HepG2 (cell line): ENCODE measurements around the gene RMDN2. TPM values are rescaled to one million over a fixed set of nuclear protein-coding genes. Genes with fewer than 3 reads are reported as not detected.

Source experiments
- ARID3A ChIP-seq: IDR thresholded peaks from 2 replicates; pipeline ENCODE4 v1.6.1; 2012; ENCODE audit warnings: low read depth, low read length, improper control_type of control experiment
- ATF7-NPFF ChIP-seq: sonication (generic); formaldehyde crosslinking; IDR thresholded peaks from 2 replicates; pipeline ENCODE4 v1.8.1; 2023; ENCODE audit warnings: mild to moderate bottlenecking, low read depth, missing genetic modification reagents, moderate library complexity
- KLF15 ChIP-seq: sonication (generic); formaldehyde crosslinking; IDR thresholded peaks from 2 replicates; pipeline ENCODE4 v1.8.1; 2023; ENCODE audit warnings: borderline replicate concordance, mild to moderate bottlenecking, inconsistent platforms, missing genetic modification reagents, mixed read lengths
- MAZ ChIP-seq, 2 experiments: sonication (generic) in 1 of 2; formaldehyde crosslinking in 1 of 2; IDR thresholded peaks; 2 replicates each; pipeline versions ENCODE4 v1.5.0 to v1.6.1; 2012 to 2020; ENCODE audit warnings: low read depth in 2 of 2, mild to moderate bottlenecking in 2 of 2, borderline replicate concordance in 1 of 2, improper control_type of control experiment in 1 of 2, low read length in 1 of 2, missing genetic modification reagents in 1 of 2, moderate library complexity in 1 of 2
- MTERF4 ChIP-seq: sonication (generic); formaldehyde crosslinking; IDR thresholded peaks from 2 replicates; pipeline ENCODE4 v1.8.0; 2023; ENCODE audit warnings: mild to moderate bottlenecking, missing genetic modification reagents
- PATZ1 ChIP-seq: sonication (generic); formaldehyde crosslinking; IDR thresholded peaks from 2 replicates; pipeline ENCODE4 v1.4.0; 2020; ENCODE audit warnings: missing genetic modification reagents
- POLR2G ChIP-seq: fragments of 200-400 bp; formaldehyde crosslinking; IDR thresholded peaks from 2 replicates; pipeline ENCODE4 v1.6.1; 2018; ENCODE audit warnings: mild to moderate bottlenecking, low read depth, low read length, moderate library complexity
- RBAK ChIP-seq: sonication (generic); formaldehyde crosslinking; IDR thresholded peaks from 2 replicates; pipeline ENCODE4 v1.5.1; 2020; ENCODE audit warnings: mild to moderate bottlenecking, missing genetic modification reagents
- SIX1 ChIP-seq: sonication (generic); formaldehyde crosslinking; IDR thresholded peaks from 2 replicates; pipeline ENCODE4 v1.4.0; 2020; ENCODE audit warnings: missing genetic modification reagents, borderline replicate concordance
- SMC3 ChIP-seq: IDR thresholded peaks from 2 replicates; pipeline ENCODE4 v1.6.1; 2011; ENCODE audit warnings: low read length, improper control_type of control experiment
- SNAI1 ChIP-seq: sonication (generic); formaldehyde crosslinking; IDR thresholded peaks from 2 replicates; pipeline ENCODE4 v1.5.0; 2020; ENCODE audit warnings: mild to moderate bottlenecking, missing genetic modification reagents, borderline replicate concordance
- ZBTB46 ChIP-seq: sonication (generic); formaldehyde crosslinking; IDR thresholded peaks from 2 replicates; pipeline ENCODE4 v1.4.0; 2020; ENCODE audit warnings: mild to moderate bottlenecking, missing genetic modification reagents, borderline replicate concordance
- ZBTB7A ChIP-seq: sonication (generic); formaldehyde crosslinking; IDR thresholded peaks from 2 replicates; pipeline ENCODE4 v1.8.0; 2022; ENCODE audit warnings: mild to moderate bottlenecking, missing genetic modification reagents
- ZNF10 ChIP-seq: sonication (generic); formaldehyde crosslinking; IDR thresholded peaks from 2 replicates; pipeline ENCODE4 v1.4.0; 2020; ENCODE audit warnings: mild to moderate bottlenecking, low read depth, missing genetic modification reagents, borderline replicate concordance
- ZNF136 ChIP-seq: sonication (generic); formaldehyde crosslinking; IDR thresholded peaks from 2 replicates; pipeline ENCODE4 v1.8.1; 2022; ENCODE audit warnings: low read depth, mild to moderate bottlenecking, moderate library complexity, missing genetic modification reagents
- ZNF468 ChIP-seq: sonication (generic); formaldehyde crosslinking; IDR thresholded peaks from 2 replicates; pipeline ENCODE4 v1.8.0; 2022; ENCODE audit warnings: mild to moderate bottlenecking, moderate library complexity, missing genetic modification reagents
- ZNF512B ChIP-seq: sonication (generic); formaldehyde crosslinking; IDR thresholded peaks from 2 replicates; pipeline ENCODE4 v1.5.1; 2020; ENCODE audit warnings: missing genetic modification reagents, mild to moderate bottlenecking, borderline replicate concordance
- ZNF766 ChIP-seq: sonication (generic); formaldehyde crosslinking; IDR thresholded peaks from 2 replicates; pipeline ENCODE4 v1.5.0; 2020; ENCODE audit warnings: missing genetic modification reagents, borderline replicate concordance
- ZNF768 ChIP-seq: sonication (generic); formaldehyde crosslinking; IDR thresholded peaks from 2 replicates; pipeline ENCODE4 v1.4.0; 2020; ENCODE audit warnings: missing genetic modification reagents
- polyA plus RNA-seq, 8 experiments: library from polyadenylated mRNA; depleted of rRNA in 3 of 8; stranded (reverse) in 7 of 8; unstranded in 1 of 8; fragments of >200 nt; fragmentation: Illumina TruSeq in 4 of 8; extraction: Trizol in 4 of 8; gene quantifications; 2 replicates each; pipeline versions ENCODE4 v1.2.1 to v1.2.3, GENCODE V29; 2011 to 2016; ENCODE audit warnings: low read depth in 4 of 8, missing spikeins in 1 of 8, mixed read lengths in 1 of 8; ENCODE audit not compliant: insufficient read depth in 1 of 8
- total RNA-seq, 5 experiments: library from RNA; depleted of rRNA; stranded (reverse); fragments of >200 nt; fragmentation: Illumina TruSeq; extraction: Trizol; gene quantifications; 2 replicates each; pipeline ENCODE4 v1.2.3, GENCODE V29; 2016; ENCODE audit warnings: low read depth in 1 of 5

RMDN2 gene
- total and polyA plus RNA-seq, 2 of the 13 experiments (the other 11 are each of a cell fraction or from before 2014, with no cell fraction given): 2.3 to 8.9 TPM

GRCh38 chr2:37982147-37982582, 57.1 kb downstream of the RMDN2 start (continued):
- TF ChIP-seq KLF15 (CRISPR knock-in tag) (no peak), ZNF10 (CRISPR knock-in tag) (no peak), SNAI1 (CRISPR knock-in tag) (no peak), ATF7-NPFF (CRISPR knock-in tag) (no peak), MAZ (IDR thresholded peaks at IDR 0.05; ENCODE audit: borderline replicate concordance, low read depth, low read length) (no peak), MAZ (CRISPR knock-in tag; IDR thresholded peaks at IDR 0.05; ENCODE audit: low read depth) (no peak), ZBTB46 (CRISPR knock-in tag) (no peak), ARID3A (no peak), POLR2G (no peak), ZNF768 (CRISPR knock-in tag) (no peak), ZNF468 (CRISPR knock-in tag) (no peak), MTERF4 (no peak), ZNF512B (CRISPR knock-in tag) (no peak), RBAK (CRISPR knock-in tag) (no peak), PATZ1 (peak; percentile 30; the same call in 1 of the 2 replicates), ZNF136 (CRISPR knock-in tag) (no peak), ZBTB7A (CRISPR knock-in tag) (no peak), SIX1 (CRISPR knock-in tag) (no peak), SMC3 (peak; percentile 87), ZNF766 (CRISPR knock-in tag) (no peak)
